Glomerular endothelial cell (primary cell): ENCODE measurements around the gene ZNF177. TPM values are rescaled to one million over a fixed set of nuclear protein-coding genes. Genes with fewer than 3 reads are reported as not detected.

Experiments used
- DNase-seq: peaks from one replicate; pipeline ENCODE4 v3.0.0-alpha.2; 2011; ENCODE audit warnings: low read depth, low spot score; ENCODE audit errors: extremely low read depth
- total RNA-seq: library from RNA; depleted of rRNA; stranded (reverse); fragments of >200 nt; gene quantifications from 2 replicates; pipeline ENCODE4 v1.2.3, GENCODE V29; 2015

The ZNF177 gene
- total RNA-seq, 1 donor from 2014 or later: 2.2 TPM

DNA sequence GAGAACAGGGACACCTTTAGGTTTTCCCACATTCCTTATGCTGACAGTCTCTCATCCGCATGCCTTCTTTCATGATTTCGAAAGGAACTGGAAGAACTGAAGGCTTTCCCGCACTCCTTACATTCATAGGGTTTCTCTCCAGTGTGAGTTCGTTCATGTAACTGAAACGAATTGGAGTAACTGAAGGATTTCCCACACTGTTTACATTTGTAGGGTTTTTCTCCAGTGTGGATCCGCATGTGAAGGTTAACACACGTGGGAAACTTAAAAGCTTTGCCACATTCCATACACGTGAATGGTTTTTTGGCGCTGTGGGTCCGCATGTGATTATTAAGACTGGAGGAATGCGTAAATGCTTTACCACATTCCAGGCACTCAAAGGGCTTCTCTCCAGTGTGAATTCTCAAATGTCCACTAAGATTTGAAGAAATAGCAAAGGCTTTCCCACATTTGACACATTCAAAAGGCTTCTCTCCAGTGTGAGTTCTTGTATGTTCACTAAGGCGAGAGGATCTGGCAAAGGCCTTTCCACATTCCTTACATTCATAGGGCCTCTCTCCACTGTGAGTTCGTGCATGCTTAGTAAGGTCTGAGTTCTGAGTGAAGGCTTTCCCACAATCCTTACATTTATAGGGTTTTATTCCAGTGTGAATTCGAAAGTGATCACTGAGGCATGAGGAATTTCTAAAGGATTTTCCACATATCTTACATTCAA is 50.6 kb downstream of the ZNF177 start:
- DNase-seq: no peak

DNA sequence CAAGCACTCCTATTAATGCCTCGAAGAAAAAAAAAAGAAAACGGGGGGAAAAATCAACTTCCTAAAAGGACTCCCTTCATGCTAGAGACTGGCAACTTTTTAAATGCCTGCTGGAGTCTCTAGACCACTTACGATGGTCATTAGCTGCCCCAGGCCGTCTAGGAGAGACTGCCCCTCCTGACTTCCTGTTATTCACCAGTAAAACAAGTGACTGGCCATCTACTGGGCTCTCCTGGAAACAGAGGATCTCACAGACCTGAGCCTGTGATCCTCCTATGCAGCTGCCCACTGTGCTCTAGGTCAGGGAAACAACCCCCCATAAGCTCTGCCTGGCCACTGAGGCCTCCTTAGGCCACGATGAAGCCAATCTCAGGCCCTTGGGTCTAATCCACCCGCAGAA is 65.1 kb downstream of the ZNF177 start:
- no peak for DNase-seq

DNA sequence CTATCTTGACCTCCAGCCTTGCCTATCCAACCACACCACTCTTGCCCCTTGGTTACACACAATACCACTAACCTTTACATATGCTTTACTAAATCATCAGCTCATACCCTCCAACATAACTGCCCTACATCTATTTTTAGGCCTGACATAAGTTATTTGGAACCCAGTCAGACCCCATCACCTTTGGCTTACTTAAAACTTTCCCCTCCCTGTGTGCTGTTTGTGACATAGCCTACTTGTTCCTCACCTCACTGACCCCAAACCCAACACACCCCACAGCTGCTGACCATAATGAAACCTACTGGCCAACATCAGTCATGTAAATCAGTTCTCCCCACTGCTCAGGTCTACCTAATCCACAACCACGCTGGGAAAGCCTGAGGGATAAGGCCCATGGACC is 67.6 kb downstream of the ZNF177 start:
- no peak for DNase-seq

GRCh38 chr19:9431475-9431874 is 68.7 kb downstream of the ZNF177 start:
- DNase-seq: no peak

Other genes starting within 250 kb of the ZNF177 start
- gene OR7G1, start 247.2 kb upstream of the ZNF177 start, total RNA-seq: not detected in 2 replicates
- gene OR7G3, start 236.1 kb upstream of the ZNF177 start, total RNA-seq: not detected in 2 replicates
- 14.5 and 22.5 TPM in 2 replicates for gene ZNF317, start 222.6 kb upstream of the ZNF177 start, total RNA-seq
- gene OR7D2, start 184.0 kb upstream of the ZNF177 start, total RNA-seq: 0.35 TPM in 1 of 2 replicates, not detected in the other
- not detected in 2 replicates for gene OR7D4, start 143.4 kb upstream of the ZNF177 start, total RNA-seq
- gene OR7E24, start 112.1 kb upstream of the ZNF177 start, total RNA-seq: not detected in 2 replicates
- 2.0 and 9.7 TPM in 2 replicates for gene ZNF699, start 53.2 kb upstream of the ZNF177 start, total RNA-seq
- 12.5 and 12.9 TPM in 2 replicates for gene ZNF559, start 38.8 kb upstream of the ZNF177 start, total RNA-seq
- 14.9 and 15.1 TPM in 2 replicates for gene ZNF266, start 72.6 kb downstream of the ZNF177 start, total RNA-seq
- gene ZNF560, start 135.6 kb downstream of the ZNF177 start, total RNA-seq: 0.15 and 0.23 TPM in 2 replicates
- 8.8 and 9.1 TPM in 2 replicates for gene ZNF426, start 175.6 kb downstream of the ZNF177 start, total RNA-seq
- gene ZNF121, start 221.5 kb downstream of the ZNF177 start, total RNA-seq: 20.5 and 22.6 TPM in 2 replicates